H1 (cell line): ENCODE results near the gene GPR37. TPM values are rescaled to one million over a fixed set of nuclear protein-coding genes. Genes with fewer than 3 reads are reported as not detected.

ENCODE experiments used
- CTCF ChIA-PET: fragments of 300-600 bp; sonication (Branson Sonifier 250); formaldehyde crosslinking; loops from one replicate; lab custom pipeline; 2021; ENCODE audit not compliant: partially characterized antibody; lab: Charles Lee
- POLR2A ChIA-PET: fragments of 300-600 bp; sonication (Branson Sonifier 250); formaldehyde crosslinking; loops from one replicate; lab custom pipeline; 2021; ENCODE audit warnings: inconsistent platforms; ENCODE audit not compliant: partially characterized antibody; lab: Charles Lee
- DNase-seq, 2 experiments: peaks; one replicate each; pipeline versions ENCODE4 v3.0.0 to v3.0.0-alpha.2; 2010 to 2022; ENCODE audit warnings: low spot score in 2 of 2, low read depth in 1 of 2, mixed read lengths in 1 of 2
- FAIRE-seq: peaks from 2 replicates; lab custom pipeline; 2011; peaks lifted over from hg19 to GRCh38; lab: Jason Lieb, UNC
- H2AFZ ChIP-seq: 2 replicates; pipeline ENCODE4 v1.8.1; 2012; ENCODE audit warnings: low read length, inconsistent platforms
- H2AK5ac ChIP-seq: 2 replicates; pipeline ENCODE4 v1.6.1; 2013; ENCODE audit warnings: low read depth, low read length
- H2BK120ac ChIP-seq: replicated peaks from 2 replicates; pipeline ENCODE3; 2013; ENCODE audit warnings: low read depth, low read length, inconsistent platforms
- H2BK12ac ChIP-seq: 2 replicates; pipeline ENCODE4 v1.6.1; 2013; ENCODE audit warnings: low read depth, low read length
- H2BK15ac ChIP-seq: 2 replicates; pipeline ENCODE4 v1.6.1; 2013; ENCODE audit warnings: low read length
- H2BK20ac ChIP-seq: 2 replicates; pipeline ENCODE4 v1.6.1; 2013; ENCODE audit warnings: low read length
- H2BK5ac ChIP-seq: 2 replicates; pipeline ENCODE4 v1.6.1; 2013; ENCODE audit warnings: low read depth, low read length
- H3K14ac ChIP-seq: 2 replicates; pipeline ENCODE4 v1.6.1; 2013; ENCODE audit warnings: inconsistent platforms; ENCODE audit not compliant: insufficient read length
- H3K18ac ChIP-seq: 2 replicates; pipeline ENCODE4 v1.6.1; 2013; ENCODE audit warnings: low read length; ENCODE audit errors: extremely low read depth
- H3K23ac ChIP-seq: 2 replicates; pipeline ENCODE4 v1.6.1; 2013; ENCODE audit warnings: inconsistent platforms; ENCODE audit not compliant: insufficient read length
- H3K23me2 ChIP-seq: 2 replicates; pipeline ENCODE4 v1.6.1; 2013; ENCODE audit warnings: low read depth, low read length
- H3K27ac ChIP-seq: 2 replicates; pipeline ENCODE4 v1.6.1; 2011; ENCODE audit warnings: low read depth, low read length, inconsistent platforms
- H3K27me3 ChIP-seq, 4 experiments: replicated peaks in 1 of 4; 1 replicate in 1 of 4; 2 replicates in 3 of 4; pipeline versions ENCODE4 v1.6.1 to v1.8.1; 2011 to 2013; ENCODE audit warnings: low read length in 3 of 4, mild to moderate bottlenecking in 3 of 4, inconsistent platforms in 2 of 4, mixed read lengths in 2 of 4, moderate library complexity in 1 of 4; ENCODE audit not compliant: control insufficient read depth in 3 of 4, insufficient read depth in 3 of 4; ENCODE audit errors: extremely low read depth in 1 of 4
- H3K36me3 ChIP-seq, 4 experiments: 2 replicates each; pipeline versions ENCODE4 v1.6.1 to v1.8.1; 2011 to 2013; ENCODE audit warnings: mild to moderate bottlenecking in 4 of 4, low read length in 3 of 4, moderate library complexity in 2 of 4, control low read depth in 1 of 4, inconsistent platforms in 1 of 4; ENCODE audit not compliant: insufficient read depth in 4 of 4, control insufficient read depth in 2 of 4
- H3K4ac ChIP-seq: replicated peaks from 2 replicates; pipeline ENCODE3; 2013; ENCODE audit warnings: low read length, low read depth, mixed read lengths, inconsistent platforms; ENCODE audit not compliant: insufficient read length
- H3K4me1 ChIP-seq, 4 experiments: replicated peaks in 1 of 4; 1 replicate in 1 of 4; 2 replicates in 3 of 4; pipeline versions ENCODE4 v1.6.1 to v1.8.1; 2011 to 2013; ENCODE audit warnings: low read length in 3 of 4, inconsistent platforms in 2 of 4, mixed read lengths in 1 of 4; ENCODE audit not compliant: insufficient read depth in 4 of 4, control insufficient read depth in 3 of 4
- H3K4me2 ChIP-seq, 2 experiments: 2 replicates each; pipeline versions ENCODE4 v1.6.1 to v1.8.1; 2011 to 2013; ENCODE audit warnings: low read depth in 2 of 2, low read length in 2 of 2, control low read depth in 1 of 2, inconsistent platforms in 1 of 2, mild to moderate bottlenecking in 1 of 2; ENCODE audit not compliant: insufficient read depth in 1 of 2
- H3K4me3 ChIP-seq, 4 experiments: fragments of 200-600, 300-600 bp in 1 of 4; sonication (generic), shearing (Covaris generic), sonication (Bioruptor Twin) in 1 of 4; 2 replicates each; pipeline versions ENCODE4 v1.5.1 to v1.8.1; 2011 to 2016; ENCODE audit warnings: low read length in 4 of 4, low read depth in 3 of 4, control low read depth in 2 of 4, inconsistent platforms in 2 of 4, mild to moderate bottlenecking in 2 of 4, mixed read lengths in 1 of 4, moderate library complexity in 1 of 4; ENCODE audit not compliant: insufficient read depth in 2 of 4; ENCODE audit errors: extremely low read depth in 1 of 4
- H3K56ac ChIP-seq: replicated peaks from 2 replicates; pipeline ENCODE3; 2013; ENCODE audit warnings: low read depth, mild to moderate bottlenecking, mixed read lengths, low read length, inconsistent platforms; ENCODE audit not compliant: insufficient read length
- H3K79me1 ChIP-seq: 2 replicates; pipeline ENCODE4 v1.6.1; 2013; ENCODE audit warnings: low read depth, low read length, control low read depth
- H3K79me2 ChIP-seq, 2 experiments: 2 replicates each; pipeline versions ENCODE4 v1.6.1 to v1.8.1; 2012 to 2013; ENCODE audit warnings: low read length in 2 of 2, mild to moderate bottlenecking in 2 of 2, inconsistent platforms in 1 of 2; ENCODE audit not compliant: insufficient read depth in 2 of 2, control insufficient read depth in 1 of 2
- H3K9ac ChIP-seq, 4 experiments: replicated peaks in 1 of 4; 1 replicate in 1 of 4; 2 replicates in 3 of 4; pipeline versions ENCODE4 v1.6.1 to v1.8.1; 2011 to 2013; ENCODE audit warnings: low read depth in 3 of 4, low read length in 3 of 4, control low read depth in 2 of 4, mild to moderate bottlenecking in 2 of 4, moderate library complexity in 2 of 4, inconsistent platforms in 1 of 4; ENCODE audit errors: extremely low read depth in 1 of 4
- H3K9me3 ChIP-seq, 2 experiments: 2 replicates each; pipeline versions ENCODE4 v1.6.1 to v1.8.1; 2012 to 2013; ENCODE audit warnings: mild to moderate bottlenecking in 2 of 2, moderate library complexity in 2 of 2, control low read depth in 1 of 2, inconsistent platforms in 1 of 2, low read depth in 1 of 2, low read length in 1 of 2, mixed read lengths in 1 of 2; ENCODE audit not compliant: insufficient read depth in 2 of 2
- H4K20me1 ChIP-seq, 2 experiments: replicated peaks in 1 of 2; 2 replicates each; pipeline versions ENCODE3 to v1.8.1; 2011 to 2013; ENCODE audit warnings: inconsistent platforms in 2 of 2, low read length in 2 of 2, mild to moderate bottlenecking in 1 of 2; ENCODE audit not compliant: insufficient read depth in 2 of 2, control insufficient read depth in 1 of 2
- H4K5ac ChIP-seq: 2 replicates; pipeline ENCODE4 v1.6.1; 2013; ENCODE audit warnings: low read length, low read depth, mixed read lengths, inconsistent platforms; ENCODE audit not compliant: insufficient read length
- H4K8ac ChIP-seq: 2 replicates; pipeline ENCODE4 v1.8.0; 2013; ENCODE audit warnings: mild to moderate bottlenecking, moderate library complexity, low read length, inconsistent platforms; ENCODE audit not compliant: insufficient read depth; ENCODE audit errors: extremely low read depth
- H4K91ac ChIP-seq: replicated peaks from 2 replicates; pipeline ENCODE3; 2013; ENCODE audit warnings: low read length, mixed read lengths, inconsistent platforms; ENCODE audit not compliant: insufficient read length
- CHD1 ChIP-seq: IDR thresholded peaks from 2 replicates; pipeline ENCODE4 v1.6.1; 2012; ENCODE audit warnings: low read depth, low read length, improper control_type of control experiment
- E2F6 ChIP-seq: IDR thresholded peaks from 2 replicates; pipeline ENCODE4 v1.6.1; 2012; ENCODE audit warnings: inconsistent platforms
- KDM5A ChIP-seq: fragments of 200-600 bp; IDR thresholded peaks from 2 replicates; pipeline ENCODE4 v1.7.1; 2012; ENCODE audit warnings: mild to moderate bottlenecking, low read length, inconsistent platforms, mixed read lengths
- TBP ChIP-seq: IDR thresholded peaks from 2 replicates; pipeline ENCODE4 v1.6.1; 2011; ENCODE audit warnings: low read depth, low read length, improper control_type of control experiment
- WGBS, 2 experiments: shearing (Covaris generic) in 1 of 2; methylation state at CpG; one replicate each; pipeline versions ENCODE4 v1.1.6 to v1.1.7; 2013 to 2015; ENCODE audit warnings: low lambda C conversion rate in 2 of 2, mixed read lengths in 2 of 2, inconsistent platforms in 1 of 2, low coverage in 1 of 2, missing lambda C conversion rate in 1 of 2; ENCODE audit not compliant: insufficient replicate concordance in 2 of 2, insufficient coverage in 1 of 2, insufficient read length in 1 of 2; ENCODE audit errors: extremely low coverage in 1 of 2, missing lambda C conversion rate in 1 of 2; 5-methylcytosine and 5-hydroxymethylcytosine counted together
- polyA plus RNA-seq, 7 experiments: library from polyadenylated mRNA; depleted of rRNA in 3 of 7; stranded (reverse) in 5 of 7; unstranded in 2 of 7; fragments of >200 nt in 5 of 7; fragments of 200-250 nt in 2 of 7; gene quantifications; 1 replicate in 5 of 7; 2 replicates in 1 of 7; 4 replicates in 1 of 7; pipeline versions ENCODE4 v1.2.1 to v1.2.3, GENCODE V29; 2011 to 2013; ENCODE audit warnings: missing spikeins in 2 of 7, mixed read lengths in 2 of 7
- total RNA-seq: library from RNA; stranded (reverse); fragmentation: NEBNext Ultra II Directional; extraction: Animal tissue kit (Norgen Biotek cat#: 25700); gene quantifications from 2 replicates; pipeline ENCODE4 v1.2.1, GENCODE V29; 2021

The GPR37 gene
- total and polyA plus RNA-seq, 2 of the 8 experiments (the other 6 are each of a cell fraction or from before 2014, with no cell fraction given), result 1.5 to 17.4 TPM

GRCh38 chr7:124738639-124739038 is 27.0 kb downstream of the GPR37 start:
- H4K5ac ChIP-seq, result no peak overlapping the region
- no peaks in the 10 kb centered on the region for H3K9me3 ChIP-seq
- no peak overlapping the region for H3K4me2 ChIP-seq
- TF ChIP-seq E2F6 (no peak), KDM5A (no peak), TBP (no peak), CHD1 (no peak)
- TF ChIP-seq, all 59 proteins: peak for 0
- no peaks in the 10 kb centered on the region for H3K79me2 ChIP-seq
- DNase-seq, result no peak
- H3K4me1 ChIP-seq, result peaks cover 0 to 2% (median 0%) of the 10 kb centered on the region in 4 experiments; a peak in 1 of 7 replicates
- H3K56ac ChIP-seq, result no peak overlapping the region
- H3K23ac ChIP-seq, result no peak overlapping the region
- H4K20me1 ChIP-seq, result no peaks in the 10 kb centered on the region
- no peaks in the 10 kb centered on the region for H3K36me3 ChIP-seq
- no peak overlapping the region for H2BK120ac ChIP-seq
- no peak overlapping the region for H2BK5ac ChIP-seq
- H3K18ac ChIP-seq, result no peak overlapping the region
- no peaks in the 10 kb centered on the region for H3K27me3 ChIP-seq
- no peak overlapping the region for H2BK15ac ChIP-seq
- no peak overlapping the region; the same call in 1 of the 2 replicates for H3K27ac ChIP-seq
- H3K79me1 ChIP-seq, result no peaks in the 10 kb centered on the region
- no peak overlapping the region for H3K4ac ChIP-seq
- no peak overlapping the region for H2BK12ac ChIP-seq
- no peak overlapping the region for H3K4me3 ChIP-seq
- 96% methylated on average over 3 of the region's 3 CpGs; no CpG with 5 or more reads in 1 of the 2 experiments for WGBS, 2 experiments
- H2AFZ ChIP-seq, result peak overlapping the region; percentile 41; the same call in 1 of the 2 replicates
- no peak for FAIRE-seq
- no peak overlapping the region for H4K91ac ChIP-seq
- H2AK5ac ChIP-seq, result no peak overlapping the region
- H4K8ac ChIP-seq, result no peak overlapping the region
- H2BK20ac ChIP-seq, result no peak overlapping the region
- no peaks in the 10 kb centered on the region for H3K23me2 ChIP-seq
- no peak overlapping the region for H3K14ac ChIP-seq
- H3K9ac ChIP-seq, result no peak overlapping the region
- CTCF ChIA-PET, result interaction anchor here (0.7 kb wide), 1 partner anchor 8 kb away, joined by 3 read pairs; no protein-coding TSS in a partner anchor
- POLR2A ChIA-PET, result no interaction called here
